OCI-LY1 (cell line): ENCODE measurements around the gene HSF2BP.

ENCODE experiments used
- H2AFZ ChIP-seq: fragments of 200-600 bp; sonication (generic), shearing (Covaris generic); 2 replicates; pipeline ENCODE4 v1.6.0; 2014; ENCODE audit warnings: antibody characterized with exemption, mild to moderate bottlenecking, low read length
- H3F3A ChIP-seq: fragments of 200-600 bp; sonication (generic), shearing (Covaris generic); 2 replicates; pipeline ENCODE4 v1.6.0; 2014; ENCODE audit warnings: mild to moderate bottlenecking, antibody characterized with exemption, low read length, moderate library complexity; ENCODE audit not compliant: insufficient read depth
- H3K27ac ChIP-seq: fragments of 200-600 bp; sonication (generic); 2 replicates; pipeline ENCODE4 v1.5.1; 2014; ENCODE audit warnings: low read length, mixed run types, mild to moderate bottlenecking, low read depth; ENCODE audit not compliant: poor library complexity, severe bottlenecking
- H3K27me3 ChIP-seq: fragments of 200-600 bp; sonication (generic); 2 replicates; pipeline ENCODE4 v1.6.0; 2014; ENCODE audit warnings: antibody characterized with exemption, mild to moderate bottlenecking, low read length, moderate library complexity; ENCODE audit not compliant: insufficient read depth
- H3K36me3 ChIP-seq: fragments of 200-600 bp; sonication (generic); 2 replicates; pipeline ENCODE4 v1.6.1; 2014; ENCODE audit warnings: mild to moderate bottlenecking, antibody characterized with exemption, low read length, moderate library complexity, mixed read lengths; ENCODE audit not compliant: insufficient read depth
- H3K4me1 ChIP-seq: fragments of 200-600 bp; sonication (generic); 2 replicates; pipeline ENCODE4 v1.5.1; 2014; ENCODE audit warnings: mild to moderate bottlenecking, low read length, moderate library complexity; ENCODE audit not compliant: insufficient read depth, severe bottlenecking
- H3K4me2 ChIP-seq: fragments of 200-600 bp; sonication (generic), shearing (Covaris generic); 2 replicates; pipeline ENCODE4 v1.6.1; 2014; ENCODE audit warnings: low read length
- H3K4me3 ChIP-seq: fragments of 200-600 bp; sonication (generic); 2 replicates; pipeline ENCODE4 v1.5.1; 2014; ENCODE audit warnings: low read length, low read depth, mild to moderate bottlenecking, mixed read lengths; ENCODE audit not compliant: poor library complexity, severe bottlenecking
- H3K79me2 ChIP-seq: fragments of 200-600 bp; shearing (Covaris generic); 2 replicates; pipeline ENCODE4 v1.6.1; 2016; ENCODE audit warnings: mixed run types, low read length, mixed read lengths; ENCODE audit not compliant: insufficient read depth
- H3K9ac ChIP-seq: fragments of 200-600 bp; sonication (generic), shearing (Covaris generic); 2 replicates; pipeline ENCODE4 v1.6.1; 2014; ENCODE audit warnings: mild to moderate bottlenecking, low read length, mixed read lengths
- H3K9me2 ChIP-seq: fragments of 200-600 bp; sonication (generic), shearing (Covaris generic); 2 replicates; pipeline ENCODE4 v1.6.1; 2014; ENCODE audit warnings: low read depth, mild to moderate bottlenecking, low read length, mixed read lengths
- H3K9me3 ChIP-seq: fragments of 200-600 bp; shearing (Covaris generic); 2 replicates; pipeline ENCODE4 v1.6.1; 2014; ENCODE audit warnings: low read length, mixed read lengths
- H4K20me1 ChIP-seq: fragments of 200-600 bp; sonication (generic), shearing (Covaris generic); 2 replicates; pipeline ENCODE4 v1.6.0; 2016; ENCODE audit warnings: mild to moderate bottlenecking, low read length; ENCODE audit not compliant: insufficient read depth
- EZH2 ChIP-seq: fragments of 200-600 bp; sonication (generic), shearing (Covaris generic); IDR thresholded peaks from 2 replicates; pipeline ENCODE4 v1.8.0; 2017; ENCODE audit warnings: borderline replicate concordance, mixed run types, mild to moderate bottlenecking, antibody characterized with exemption, low read length, moderate library complexity, mixed read lengths
- TF ChIP-seq, protein P1 (sequence below): fragments of 200-600 bp; sonication (generic), shearing (Covaris generic); IDR thresholded peaks from 2 replicates; pipeline ENCODE4 v1.5.1; 2017; ENCODE audit warnings: mild to moderate bottlenecking, antibody characterized with exemption, low read length, moderate library complexity, mixed read lengths

Gene HSF2BP

DNA sequence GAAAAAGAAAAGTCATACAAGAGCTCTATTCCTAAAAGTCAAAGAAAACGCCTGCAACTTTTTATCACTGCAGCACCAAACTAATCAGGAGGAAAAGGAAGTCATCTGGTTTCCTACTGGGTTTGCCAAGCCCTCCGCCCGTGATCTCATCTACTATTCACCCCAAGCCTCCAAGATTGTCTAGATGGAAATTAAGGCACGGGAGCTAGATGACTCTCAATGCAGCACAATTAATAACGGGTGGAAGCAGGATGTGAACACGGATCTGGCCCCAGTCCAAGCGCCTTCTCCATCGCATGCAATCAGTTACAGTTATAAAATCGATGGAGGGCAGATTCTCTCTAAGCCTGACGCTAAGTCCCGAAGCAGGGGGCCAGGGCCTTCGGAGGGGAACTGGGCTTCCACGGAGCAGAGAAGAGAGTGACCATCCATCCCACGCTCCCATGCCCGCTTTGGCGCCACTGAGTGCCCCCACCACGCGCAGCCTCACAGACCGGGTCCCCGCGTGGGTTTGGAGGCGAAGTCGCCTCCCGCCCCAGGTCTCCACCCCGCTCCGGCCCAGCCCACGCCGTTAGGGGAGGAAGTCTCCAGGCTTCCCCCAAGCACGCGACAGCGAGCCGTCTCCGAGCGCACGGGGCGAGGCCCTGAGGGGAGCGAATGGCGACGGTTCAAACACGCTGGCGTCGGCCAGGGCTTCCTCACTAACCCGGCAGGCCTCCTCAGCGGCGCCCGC lies 1.8 kb downstream of the HSF2BP start:
- peaks cover 29% of the 10 kb centered on the region for H3K79me2 ChIP-seq
- no peak overlapping the region for H3K4me3 ChIP-seq
- H2AFZ ChIP-seq: no peak overlapping the region
- peaks cover 17% of the 10 kb centered on the region for H3K36me3 ChIP-seq
- H3K27me3 ChIP-seq: no peaks in the 10 kb centered on the region
- no peak for TF ChIP-seq EZH2
- TF ChIP-seq, protein P1, sequence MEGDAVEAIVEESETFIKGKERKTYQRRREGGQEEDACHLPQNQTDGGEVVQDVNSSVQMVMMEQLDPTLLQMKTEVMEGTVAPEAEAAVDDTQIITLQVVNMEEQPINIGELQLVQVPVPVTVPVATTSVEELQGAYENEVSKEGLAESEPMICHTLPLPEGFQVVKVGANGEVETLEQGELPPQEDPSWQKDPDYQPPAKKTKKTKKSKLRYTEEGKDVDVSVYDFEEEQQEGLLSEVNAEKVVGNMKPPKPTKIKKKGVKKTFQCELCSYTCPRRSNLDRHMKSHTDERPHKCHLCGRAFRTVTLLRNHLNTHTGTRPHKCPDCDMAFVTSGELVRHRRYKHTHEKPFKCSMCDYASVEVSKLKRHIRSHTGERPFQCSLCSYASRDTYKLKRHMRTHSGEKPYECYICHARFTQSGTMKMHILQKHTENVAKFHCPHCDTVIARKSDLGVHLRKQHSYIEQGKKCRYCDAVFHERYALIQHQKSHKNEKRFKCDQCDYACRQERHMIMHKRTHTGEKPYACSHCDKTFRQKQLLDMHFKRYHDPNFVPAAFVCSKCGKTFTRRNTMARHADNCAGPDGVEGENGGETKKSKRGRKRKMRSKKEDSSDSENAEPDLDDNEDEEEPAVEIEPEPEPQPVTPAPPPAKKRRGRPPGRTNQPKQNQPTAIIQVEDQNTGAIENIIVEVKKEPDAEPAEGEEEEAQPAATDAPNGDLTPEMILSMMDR: no peak
- no peaks in the 10 kb centered on the region for H3K9me2 ChIP-seq
- H3K27ac ChIP-seq: no peak overlapping the region
- peaks cover 19% of the 10 kb centered on the region for H3K4me1 ChIP-seq
- H3K9ac ChIP-seq: no peak overlapping the region
- no peaks in the 10 kb centered on the region for H4K20me1 ChIP-seq
- no peaks in the 10 kb centered on the region for H3F3A ChIP-seq
- no peak overlapping the region for H3K4me2 ChIP-seq
- H3K9me3 ChIP-seq: no peaks in the 10 kb centered on the region

DNA sequence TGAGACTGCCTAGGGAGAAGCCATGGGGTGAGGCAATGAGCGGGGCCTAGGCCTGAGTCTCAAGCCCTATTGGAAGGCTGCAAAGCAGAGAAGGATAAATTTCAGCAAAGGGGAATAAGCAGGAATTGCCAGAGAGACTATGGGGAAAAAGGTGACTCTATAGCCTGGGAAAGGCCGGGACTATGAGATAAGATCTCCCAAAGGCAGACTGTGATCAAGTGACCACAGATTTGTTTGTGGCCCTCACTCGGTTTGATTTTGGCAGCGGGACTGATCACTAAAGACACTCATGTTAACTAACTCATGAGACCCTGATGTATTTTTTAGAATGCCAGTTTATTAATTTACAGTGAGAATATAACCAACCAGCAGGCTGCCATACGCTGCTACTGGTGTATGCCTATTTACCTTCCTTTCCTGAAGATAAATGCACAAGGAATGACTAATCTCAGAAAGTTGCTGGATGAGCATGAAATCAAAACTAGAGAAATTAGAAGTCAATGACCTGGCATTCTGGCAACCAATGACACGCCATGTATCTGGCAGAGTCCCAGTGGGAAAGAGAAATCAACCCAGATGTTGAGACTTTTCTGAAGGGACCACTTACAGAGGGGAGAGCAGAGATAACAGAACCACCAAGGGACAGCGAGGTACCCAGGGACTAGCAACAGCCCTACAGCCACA lies 4.3 kb downstream of the HSF2BP start:
- Histone ChIP-seq H2AFZ (no peak overlapping the region), H3K4me3 (no peak overlapping the region), H3K27me3 (no peaks in the 10 kb centered on the region; the same call in 1 of the 2 replicates), H3K27ac (no peak overlapping the region), H3K79me2 (peaks cover 4% of the 10 kb centered on the region), H4K20me1 (no peaks in the 10 kb centered on the region), H3K4me2 (no peak overlapping the region), H3F3A (no peaks in the 10 kb centered on the region), H3K36me3 (no peaks in the 10 kb centered on the region; the same call in 1 of the 2 replicates), H3K4me1 (peaks cover 6% of the 10 kb centered on the region), H3K9me3 (no peaks in the 10 kb centered on the region), H3K9me2 (no peaks in the 10 kb centered on the region), H3K9ac (no peak overlapping the region)
- TF ChIP-seq, protein P1: no peak
- TF ChIP-seq EZH2: no peak

DNA sequence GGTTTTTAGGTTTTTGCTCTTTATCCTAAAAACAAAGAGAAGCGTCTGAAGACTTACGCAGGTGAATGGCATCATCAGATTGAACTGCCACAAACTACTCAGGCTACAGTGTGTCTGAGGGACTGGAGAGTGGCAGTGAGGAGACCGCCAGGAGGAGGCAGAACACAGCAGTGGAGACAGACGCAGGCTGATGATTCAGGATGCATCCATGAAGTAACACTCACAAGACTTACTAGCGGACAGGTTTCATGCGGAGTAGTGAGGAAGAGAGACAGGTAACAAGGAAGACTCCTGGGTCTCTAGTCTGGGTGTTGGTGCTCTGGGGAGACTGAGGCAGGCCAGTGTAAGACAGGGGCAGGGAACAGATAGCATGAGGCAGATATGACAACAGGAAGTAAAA lies 5.7 kb downstream of the HSF2BP start:
- H3K4me3 ChIP-seq: no peak overlapping the region
- no peaks in the 10 kb centered on the region; the same call in 1 of the 2 replicates for H3K27me3 ChIP-seq
- no peaks in the 10 kb centered on the region for H3K9me2 ChIP-seq
- no peaks in the 10 kb centered on the region for H3F3A ChIP-seq
- no peak overlapping the region for H3K4me2 ChIP-seq
- TF ChIP-seq, protein P1: peak; percentile 14; the same call in 1 of the 2 replicates
- no peak for TF ChIP-seq EZH2
- no peaks in the 10 kb centered on the region for H3K79me2 ChIP-seq
- no peaks in the 10 kb centered on the region for H4K20me1 ChIP-seq
- no peak overlapping the region for H3K9ac ChIP-seq
- H2AFZ ChIP-seq: no peak overlapping the region
- no peaks in the 10 kb centered on the region for H3K4me1 ChIP-seq
- H3K9me3 ChIP-seq: no peaks in the 10 kb centered on the region
- H3K27ac ChIP-seq: no peak overlapping the region
- H3K36me3 ChIP-seq: no peaks in the 10 kb centered on the region; the same call in 1 of the 2 replicates
